Epithelial cell of esophagus (primary cell): ENCODE measurements around the gene PCNP.
"Not testable (repeated sequence)": the region's sequence is repeated elsewhere in the genome, so short reads cannot be mapped to it uniquely, and the experiment has no call there.

ENCODE experiments used
- DNase-seq: peaks from one replicate; pipeline ENCODE4 v3.0.0; 2010; ENCODE audit warnings: low read depth
- H3K4me3 ChIP-seq: 2 replicates; pipeline ENCODE4 v1.5.1; 2011; ENCODE audit warnings: mild to moderate bottlenecking, low read length, control low read depth
- CTCF ChIP-seq: IDR thresholded peaks from 2 replicates; pipeline ENCODE4 v1.5.1; 2011; ENCODE audit warnings: low read depth, mild to moderate bottlenecking, low read length, control low read depth, inconsistent platforms; ENCODE audit not compliant: insufficient read depth; ENCODE audit errors: missing control alignments

The PCNP gene

GRCh38 chr3:101603184-101603583, 29.2 kb downstream of the PCNP start:
- H3K4me3 ChIP-seq = no peak overlapping the region
- TF ChIP-seq CTCF = no peak
- no peak for DNase-seq

- DNase-seq, H3K4me3 ChIP-seq: not testable (repeated sequence)
Observed at GRCh38 chr3:101605398-101605797, 31.4 kb downstream of the PCNP start.

- H3K4me3 ChIP-seq = no peak overlapping the region
- TF ChIP-seq CTCF = no peak
- no peak for DNase-seq
Observed at GRCh38 chr3:101611023-101611422, 37.0 kb downstream of the PCNP start.

GRCh38 chr3:101613014-101613413, 39.0 kb downstream of the PCNP start:
- not testable (repeated sequence) for H3K4me3 ChIP-seq, DNase-seq

GRCh38 chr3:101615525-101615924, 41.5 kb downstream of the PCNP start:
- DNase-seq = no peak
- TF ChIP-seq CTCF = no peak
- no peak overlapping the region for H3K4me3 ChIP-seq

- TF ChIP-seq CTCF = no peak
- H3K4me3 ChIP-seq = no peak overlapping the region
- no peak for DNase-seq
Observed at GRCh38 chr3:101617478-101617877, 43.5 kb downstream of the PCNP start.

- no peak for DNase-seq
- no peak for TF ChIP-seq CTCF
- H3K4me3 ChIP-seq = no peak overlapping the region
Observed at GRCh38 chr3:101618726-101619125, 44.7 kb downstream of the PCNP start.

- TF ChIP-seq CTCF = no peak
Observed at GRCh38 chr3:101619734-101620133, 45.8 kb downstream of the PCNP start.

More at GRCh38 chr3:101619734-101620133, 45.8 kb downstream of the PCNP start:
- DNase-seq = no peak
- H3K4me3 ChIP-seq = no peak overlapping the region
